Inflammatory macrophage treated with lipopolysaccharide for 4 hours (primary cell): ENCODE results near the gene ZFAND3.

Experiments
- DNase-seq: peaks from one replicate; pipeline ENCODE4 v3.0.0-alpha.2; 2020

ZFAND3 gene

GRCh38 chr6:38056361-38056760 is 236.8 kb downstream of the ZFAND3 start:
- DNase-seq = no peak

- DNase-seq = no peak
These were observed 238.5 kb downstream of the ZFAND3 start for GRCh38 chr6:38057994-38058393.

- no peak for DNase-seq
These were observed 242.5 kb downstream of the ZFAND3 start for GRCh38 chr6:38062066-38062465.

GRCh38 chr6:38063973-38064372 is 244.4 kb downstream of the ZFAND3 start:
- no peak for DNase-seq

- no peak for DNase-seq
These were observed 244.9 kb downstream of the ZFAND3 start for GRCh38 chr6:38064431-38064830.

GRCh38 chr6:38065734-38066305 is 246.3 kb downstream of the ZFAND3 start:
- no peak for DNase-seq

- no peak for DNase-seq
These were observed 247.9 kb downstream of the ZFAND3 start for GRCh38 chr6:38067263-38067980.

- DNase-seq = no peak
These were observed 249.5 kb downstream of the ZFAND3 start for GRCh38 chr6:38068854-38069590.

GRCh38 chr6:38077488-38078030 is 258.0 kb downstream of the ZFAND3 start:
- no peak for DNase-seq

GRCh38 chr6:38078671-38079070 is 259.1 kb downstream of the ZFAND3 start:
- no peak for DNase-seq

GRCh38 chr6:38079107-38079506 is 259.6 kb downstream of the ZFAND3 start:
- no peak for DNase-seq

GRCh38 chr6:38079537-38079936 is 260.0 kb downstream of the ZFAND3 start:
- no peak for DNase-seq

GRCh38 chr6:38080360-38080759 is 260.8 kb downstream of the ZFAND3 start:
- DNase-seq = peak; percentile 16

GRCh38 chr6:38080889-38081288 is 261.4 kb downstream of the ZFAND3 start:
- DNase-seq = peak; percentile 55

- DNase-seq = no peak
These were observed 265.5 kb downstream of the ZFAND3 start for GRCh38 chr6:38085031-38085430.

GRCh38 chr6:38086346-38086745 is 266.8 kb downstream of the ZFAND3 start:
- no peak for DNase-seq

GRCh38 chr6:38088010-38088409 is 268.5 kb downstream of the ZFAND3 start:
- no peak for DNase-seq

- peak; percentile 12 for DNase-seq
These were observed 269.3 kb downstream of the ZFAND3 start for GRCh38 chr6:38088829-38089228.

GRCh38 chr6:38091613-38092012 is 272.1 kb downstream of the ZFAND3 start:
- no peak for DNase-seq

- no peak for DNase-seq
These were observed 272.9 kb downstream of the ZFAND3 start for GRCh38 chr6:38092465-38092864.

GRCh38 chr6:38092964-38093363 is 273.4 kb downstream of the ZFAND3 start:
- DNase-seq = no peak

GRCh38 chr6:38095054-38095453 is 275.5 kb downstream of the ZFAND3 start:
- no peak for DNase-seq

- DNase-seq = no peak
These were observed 279.7 kb downstream of the ZFAND3 start for GRCh38 chr6:38099221-38099620.

- DNase-seq = no peak
These were observed 280.9 kb downstream of the ZFAND3 start for GRCh38 chr6:38100380-38100779.
